Right ventricle myocardium superior (tissue), 1 donor: ENCODE data around the gene ZNF70. TPM values are rescaled to one million over a fixed set of nuclear protein-coding genes. Genes with fewer than 3 reads are reported as not detected.

Source experiments
- ATAC-seq: fragments of 200-7000 bp; cut with Tn5 transposase; one replicate; pipeline ENCODE4 v1.9.1; 2020; ENCODE audit warnings: mild to moderate bottlenecking; ENCODE audit not compliant: poor library complexity
- DNase-seq: peaks from one replicate; pipeline ENCODE4 v3.0.0-alpha.2; 2020
- intact Hi-C: fragments of 100-400 bp; cut with DNase I; formaldehyde crosslinking; loops from one replicate; pipeline ENCODE4 v1.11.2; 2022
- total RNA-seq: library from RNA; stranded (reverse); fragmentation: NEBNext Ultra II Directional; extraction: Animal tissue kit (Norgen Biotek cat#: 25700); gene quantifications from one replicate; pipeline ENCODE4 v1.2.1, GENCODE V29; 2021
- donor health status: DM: no; HTN: yes; CAD: no; lungs with severe emphysema.

ZNF70 gene
- total RNA-seq, 1 donor from 2014 or later: 2.8 TPM

- DNase-seq: no peak
- intact Hi-C loops: no loop called here
- no peak for ATAC-seq
Measured at GRCh38 chr22:23705358-23705757, 45.6 kb downstream of the ZNF70 start.

GRCh38 chr22:23704829-23705228 is 46.1 kb downstream of the ZNF70 start:
- ATAC-seq: no peak
- intact Hi-C loops: no loop called here
- no peak for DNase-seq

GRCh38 chr22:23704062-23704461 is 46.9 kb downstream of the ZNF70 start:
- ATAC-seq: no peak
- DNase-seq: no peak
- intact Hi-C loops: no loop called here

- ATAC-seq (no peak), DNase-seq (no peak)
- intact Hi-C loops: no loop called here
Measured at GRCh38 chr22:23700706-23701105, 50.2 kb downstream of the ZNF70 start.

- ATAC-seq (no peak), DNase-seq (no peak)
- intact Hi-C loops: no loop called here
Measured at GRCh38 chr22:23698673-23699235, 52.2 kb downstream of the ZNF70 start.

- intact Hi-C loops: no loop called here
- no peak for ATAC-seq
Measured at GRCh38 chr22:23698094-23698493, 52.8 kb downstream of the ZNF70 start.

GRCh38 chr22:23697031-23697970 is 53.6 kb downstream of the ZNF70 start:
- ATAC-seq (no peak), DNase-seq (no peak)
- intact Hi-C loops: no loop called here

More at GRCh38 chr22:23698094-23698493, 52.8 kb downstream of the ZNF70 start:
- no peak for DNase-seq

GRCh38 chr22:23696326-23696851 is 54.5 kb downstream of the ZNF70 start:
- DNase-seq (no peak), ATAC-seq (peak; percentile 50)
- intact Hi-C loops: no loop called here

GRCh38 chr22:23695571-23696325 is 55.2 kb downstream of the ZNF70 start:
- DNase-seq: no peak
- intact Hi-C loops: no loop called here
- no peak for ATAC-seq

GRCh38 chr22:23695141-23695540 is 55.8 kb downstream of the ZNF70 start:
- intact Hi-C loops: no loop called here
- DNase-seq (no peak), ATAC-seq (no peak)

- ATAC-seq: no peak
- no peak for DNase-seq
- intact Hi-C loops: no loop called here
Measured at GRCh38 chr22:23693979-23694680, 56.8 kb downstream of the ZNF70 start.

GRCh38 chr22:23692598-23693291 is 58.2 kb downstream of the ZNF70 start:
- no peak for ATAC-seq
- intact Hi-C loops: no loop called here
- no peak for DNase-seq

- ATAC-seq (no peak), DNase-seq (no peak)
- intact Hi-C loops: no loop called here
Measured at GRCh38 chr22:23691748-23692423, 59.0 kb downstream of the ZNF70 start.

GRCh38 chr22:23690713-23691112 is 60.2 kb downstream of the ZNF70 start, which contains the start of gene RGL4:
Gene RGL4 (plus strand): TSS chr22:23691013. CDS start chr22:23692031, 1,018 bp downstream.
- DNase-seq: no peak
- ATAC-seq: no peak
- intact Hi-C loops: no loop called here

- no peak for DNase-seq
- ATAC-seq: no peak
- intact Hi-C loops: no loop called here
Measured at GRCh38 chr22:23689414-23689813, 61.5 kb downstream of the ZNF70 start.
